Mononuclear cell (primary cell): Measurements from ENCODE around the gene SLC22A24. TPM values are rescaled to one million over a fixed set of nuclear protein-coding genes. Genes with fewer than 3 reads are reported as not detected.

Experiments
- total RNA-seq: library from RNA; depleted of rRNA; stranded (reverse); fragments of >200 nt; gene quantifications from one replicate; pipeline ENCODE4 v1.2.3, GENCODE V29; 2012

Gene SLC22A24
- total RNA-seq, 1 donor = not detected

Other genes with a start within 250 kb of the SLC22A24 start
- gene CHRM1, start 222.9 kb downstream of the SLC22A24 start, total RNA-seq = not detected
- not detected for gene SLC22A6, start 159.3 kb downstream of the SLC22A24 start, total RNA-seq
- gene SLC22A8, start 128.4 kb downstream of the SLC22A24 start, total RNA-seq = not detected
- gene SLC22A25, start 99.4 kb upstream of the SLC22A24 start, total RNA-seq = not detected
- gene SLC22A9, start 225.6 kb upstream of the SLC22A24 start, total RNA-seq = not detected